ENCODE measurements around the gene ERGIC1. TPM values are rescaled to one million over a fixed set of nuclear protein-coding genes. Genes with fewer than 3 reads are reported as not detected.

Gene ERGIC1
- total and polyA plus RNA-seq, 8 donors = 116 to 229 (median 125) TPM

DNA sequence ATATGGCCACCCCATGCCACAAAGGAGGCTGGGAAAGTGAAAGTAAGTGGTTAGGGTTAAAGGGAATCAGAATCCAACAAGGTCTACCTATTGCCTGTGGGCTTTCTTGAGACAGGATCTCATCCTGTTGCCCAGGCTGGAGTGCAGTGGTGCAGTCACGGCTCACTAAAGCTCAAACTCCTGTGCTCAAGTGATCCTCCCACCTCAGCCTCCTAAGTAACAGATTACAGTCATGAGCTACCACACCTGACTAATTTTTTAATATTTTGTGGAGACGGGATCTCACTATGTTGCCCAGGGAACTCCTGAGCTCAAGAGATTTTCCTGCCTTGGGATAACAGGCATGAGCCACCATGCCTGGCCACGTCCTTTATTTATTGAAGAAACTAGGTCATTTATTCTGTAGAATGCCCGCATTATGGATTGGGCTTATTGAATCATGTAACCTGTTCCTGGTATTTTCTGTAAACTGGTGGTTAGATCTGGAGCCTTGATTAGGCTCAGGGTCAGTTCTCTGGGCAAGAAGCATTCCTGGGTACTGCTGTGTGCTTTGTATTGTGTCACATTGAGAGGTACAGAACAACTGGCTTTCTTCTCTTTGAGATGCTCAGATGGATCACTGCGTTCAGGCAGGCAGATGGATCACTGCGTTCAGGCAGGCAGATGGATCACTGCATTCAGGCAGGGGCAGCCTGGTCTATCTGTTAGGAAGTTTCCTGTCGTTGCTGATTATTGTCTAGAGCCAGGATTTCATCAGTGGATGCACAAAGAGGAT lies 41.6 kb downstream of the ERGIC1 start:
- ATAC-seq (no peak), DNase-seq (no peak)
- Histone ChIP-seq H3K27ac (no peak overlapping the region), H3K27me3 (no peaks in the 10 kb centered on the region), H3K36me3 (no peaks in the 10 kb centered on the region), H3K4me1 (peaks cover 15 to 84% of the 10 kb centered on the region in 2 donors), H3K9me3 (no peaks in the 10 kb centered on the region), H3K4me3 (no peak overlapping the region)
- intact Hi-C loops (cut with DNase I) = no loop called here
- TF ChIP-seq CTCF (IDR thresholded peaks at IDR 0.05) = no peak

DNA sequence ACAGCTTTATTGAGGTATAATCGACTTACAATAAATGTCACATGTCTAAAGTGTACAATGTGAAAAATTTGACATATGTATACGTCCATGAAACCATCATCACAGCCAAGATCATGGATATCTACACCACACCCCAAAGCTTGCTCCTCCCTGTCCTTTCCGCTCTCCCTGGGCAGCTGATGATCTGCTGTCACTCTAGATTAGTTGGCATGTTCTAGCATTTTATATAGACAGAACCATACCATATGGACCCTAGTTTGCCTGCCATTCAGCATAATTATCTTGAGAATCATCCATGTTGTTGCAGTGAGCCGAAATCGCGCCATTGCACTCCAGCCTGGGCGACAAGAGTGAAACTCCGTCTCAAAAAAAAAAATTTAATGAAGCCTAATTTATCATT lies 42.5 kb downstream of the ERGIC1 start:
- no peak overlapping the region for H3K4me3 ChIP-seq
- H3K27ac ChIP-seq = no peak overlapping the region
- intact Hi-C loops (cut with DNase I) = no loop called here
- no peak for TF ChIP-seq CTCF (IDR thresholded peaks at IDR 0.05)
- H3K4me1 ChIP-seq = peaks cover 6 to 84% of the 10 kb centered on the region in 2 donors
- ATAC-seq (no peak), DNase-seq (no peak)
- no peaks in the 10 kb centered on the region for H3K9me3 ChIP-seq
- H3K36me3 ChIP-seq = no peaks in the 10 kb centered on the region
- H3K27me3 ChIP-seq = no peaks in the 10 kb centered on the region

- Histone ChIP-seq H3K36me3 (no peaks in the 10 kb centered on the region), H3K9me3 (no peaks in the 10 kb centered on the region), H3K4me3 (no peak overlapping the region), H3K27ac (peak overlapping the region; percentile 66 to 71), H3K4me1 (peaks cover under 1 to 84% of the 10 kb centered on the region in 2 donors), H3K27me3 (no peaks in the 10 kb centered on the region)
- ATAC-seq (peak; percentile 12), DNase-seq (peak in 1 of 4 donors; percentile 17)
- no peak for TF ChIP-seq CTCF (IDR thresholded peaks at IDR 0.05)
- intact Hi-C loops (cut with DNase I) = no loop called here
Observed at GRCh38 chr5:172877466-172878260, 43.6 kb downstream of the ERGIC1 start.

DNA sequence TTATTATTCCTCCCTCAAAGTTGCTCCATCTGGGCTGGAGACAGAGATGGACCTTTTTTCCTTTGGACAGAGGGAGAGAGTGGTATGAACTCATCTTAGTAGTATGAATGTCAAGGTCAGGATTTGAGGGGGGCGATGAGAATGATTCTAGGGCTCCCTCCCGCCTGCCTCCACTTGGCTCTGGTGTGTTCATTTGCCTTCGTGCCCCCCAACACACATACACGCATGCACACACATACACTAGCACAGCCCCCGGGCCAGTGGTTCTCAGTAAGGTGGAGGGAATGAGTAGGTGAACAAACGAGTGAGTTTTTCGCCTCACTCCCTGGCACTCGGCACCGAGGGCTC lies 44.5 kb downstream of the ERGIC1 start:
- Histone ChIP-seq H3K27ac (peak overlapping the region; percentile 66 to 71), H3K4me3 (no peak overlapping the region), H3K4me1 (peaks cover 0 to 84% of the 10 kb centered on the region in 2 donors), H3K9me3 (no peaks in the 10 kb centered on the region), H3K36me3 (no peaks in the 10 kb centered on the region), H3K27me3 (no peaks in the 10 kb centered on the region)
- ATAC-seq (no peak), DNase-seq (peak in 1 of 4 donors; percentile 52)
- no peak for TF ChIP-seq CTCF (IDR thresholded peaks at IDR 0.05)
- intact Hi-C loops (cut with DNase I) = no loop called here

Data from left lung (tissue), 10 donors.